NCI-H2196 (cell line): ENCODE data around the gene TMCO1.
"Not testable (repeated sequence)": the region's sequence is repeated elsewhere in the genome, so short reads cannot be mapped to it uniquely, and the experiment has no call there.

Source experiments
- DNase-seq: peaks from one replicate; lab custom pipeline; 2025; ENCODE audit not compliant: unreplicated experiment; lab: John Stamatoyannopoulos, UW

TMCO1 gene

GRCh38 chr1:165768513-165769394, at the start of gene TMCO1:
Gene TMCO1, minus strand, starts transcription at chr1:165768868. Its CDS starts 117 bp downstream, at chr1:165768751.
- DNase-seq, result peak; percentile 95

- DNase-seq, result no peak
Measured at GRCh38 chr1:165816826-165817497, 48.3 kb upstream of the TMCO1 start.

GRCh38 chr1:165816157-165816556, 47.5 kb upstream of the TMCO1 start:
- DNase-seq, result no peak

GRCh38 chr1:165815725-165816124, 47.1 kb upstream of the TMCO1 start:
- no peak for DNase-seq

GRCh38 chr1:165807613-165808012, 38.9 kb upstream of the TMCO1 start:
- no peak for DNase-seq

GRCh38 chr1:165804513-165804912, 35.8 kb upstream of the TMCO1 start:
- DNase-seq, result not testable (repeated sequence)

- DNase-seq, result no peak
Measured at GRCh38 chr1:165799387-165799786, 30.7 kb upstream of the TMCO1 start.

- no peak for DNase-seq
Measured at GRCh38 chr1:165795894-165796293, 27.2 kb upstream of the TMCO1 start.

GRCh38 chr1:165793951-165794350, 25.3 kb upstream of the TMCO1 start:
- no peak for DNase-seq

GRCh38 chr1:165787741-165788140, 19.1 kb upstream of the TMCO1 start:
- DNase-seq, result no peak

GRCh38 chr1:165783519-165783918, 14.9 kb upstream of the TMCO1 start:
- not testable (repeated sequence) for DNase-seq

- not testable (repeated sequence) for DNase-seq
Measured at GRCh38 chr1:165778197-165778596, 9.5 kb upstream of the TMCO1 start.

- no peak for DNase-seq
Measured at GRCh38 chr1:165773324-165773965, 4.8 kb upstream of the TMCO1 start.

GRCh38 chr1:165772739-165773138, 4.1 kb upstream of the TMCO1 start:
- no peak for DNase-seq

- DNase-seq, result no peak
Measured at GRCh38 chr1:165764277-165764676, 4.4 kb downstream of the TMCO1 start.

- DNase-seq, result no peak
Measured at GRCh38 chr1:165763442-165763841, 5.2 kb downstream of the TMCO1 start.

GRCh38 chr1:165762725-165763124, 5.9 kb downstream of the TMCO1 start:
- no peak for DNase-seq

GRCh38 chr1:165759095-165759494, 9.6 kb downstream of the TMCO1 start:
- DNase-seq, result no peak

- no peak for DNase-seq
Measured at GRCh38 chr1:165755393-165756010, 13.2 kb downstream of the TMCO1 start.

- DNase-seq, result no peak
Measured at GRCh38 chr1:165753934-165754333, 14.7 kb downstream of the TMCO1 start.

- no peak for DNase-seq
Measured at GRCh38 chr1:165748550-165748949, 20.1 kb downstream of the TMCO1 start.
